Lung (tissue), 13 donors: ENCODE results near the gene CNOT11. TPM values are rescaled to one million over a fixed set of nuclear protein-coding genes. Genes with fewer than 3 reads are reported as not detected.
A peak's percentile ranks its signal among the peaks of the same experiment; 100 is the strongest.
"Not testable (repeated sequence)": the region's sequence is repeated elsewhere in the genome, so short reads cannot be mapped to it uniquely, and the experiment has no call there.

ENCODE experiments used
- ATAC-seq: fragments of 200-7000 bp; cut with Tn5 transposase; one replicate; pipeline ENCODE4 v1.9.1; 2020; ENCODE audit warnings: moderate number of reproducible peaks; ENCODE audit not compliant: insufficient read depth, low FRiP score
- DNase-seq, 3 donors: peaks; one replicate each; pipeline ENCODE4 v3.0.0-alpha.2; 2013 to 2017
- H3K27ac ChIP-seq, 2 donors: one replicate each; pipeline ENCODE4 v1.5.1; 2013; ENCODE audit warnings: mild to moderate bottlenecking in 2 of 2, moderate library complexity in 2 of 2, control low read depth in 1 of 2, inconsistent platforms in 1 of 2, low read depth in 1 of 2, low read length in 1 of 2
- H3K27me3 ChIP-seq, 3 donors: one replicate each; pipeline ENCODE4 v1.5.1; 2013; ENCODE audit warnings: low read length in 2 of 3; ENCODE audit not compliant: control insufficient read depth in 3 of 3, insufficient read depth in 3 of 3
- H3K36me3 ChIP-seq, 4 donors: one replicate each; pipeline ENCODE4 v1.5.1; 2013; ENCODE audit warnings: low read length in 4 of 4, mild to moderate bottlenecking in 1 of 4, moderate library complexity in 1 of 4; ENCODE audit not compliant: control insufficient read depth in 4 of 4, insufficient read depth in 4 of 4
- H3K4me1 ChIP-seq, 5 donors: one replicate each; pipeline ENCODE4 v1.5.1; 2013; ENCODE audit warnings: low read length in 5 of 5, mild to moderate bottlenecking in 2 of 5, moderate library complexity in 1 of 5; ENCODE audit not compliant: control insufficient read depth in 5 of 5, insufficient read depth in 5 of 5
- H3K4me3 ChIP-seq: one replicate; pipeline ENCODE4 v1.5.1; 2013; ENCODE audit warnings: mild to moderate bottlenecking, control low read depth, moderate library complexity
- H3K9ac ChIP-seq, 2 donors: one replicate each; pipeline ENCODE4 v1.5.1; 2013; ENCODE audit warnings: low read length in 2 of 2, control low read depth in 1 of 2; ENCODE audit not compliant: insufficient read depth in 1 of 2
- H3K9me3 ChIP-seq, 4 donors: one replicate each; pipeline ENCODE4 v1.5.1; 2013; ENCODE audit warnings: low read length in 3 of 4, mild to moderate bottlenecking in 1 of 4, moderate library complexity in 1 of 4; ENCODE audit not compliant: control insufficient read depth in 4 of 4, insufficient read depth in 3 of 4
- WGBS, 2 donors: extraction: QIAGEN DNeasy Blood & Tissue Kit; methylation state at CpG; one replicate each; pipeline ENCODE4 v1.1.7; 2013; 5-methylcytosine and 5-hydroxymethylcytosine counted together
- polyA plus RNA-seq, 2 donors: library from polyadenylated mRNA; stranded (reverse); fragments of 200-250 nt; gene quantifications; one replicate each; pipeline ENCODE4 v1.2.1, GENCODE V29; 2013
- small RNA-seq: library from RNA; depleted of rRNA; stranded (forward); fragments of <200 nt; gene quantifications from one replicate; pipeline ENCODE3, GENCODE V24; 2014; ENCODE audit warnings: low replicate concordance
- total RNA-seq, 2 donors: library from RNA; depleted of rRNA in 1 of 2; stranded (reverse); fragments of >200 nt in 1 of 2; gene quantifications; one replicate each; pipeline ENCODE4 v1.2.1, GENCODE V29; 2014 to 2021
- TF ChIP-seq, protein P1 (sequence below): IDR thresholded peaks from 2 replicates; pipeline ENCODE4 v1.5.1; 2012; ENCODE audit warnings: mild to moderate bottlenecking; ENCODE audit errors: control extremely low read depth, extremely low read depth
- donor health status: control.
- donor health status: control.
- donor health status: Bipolar disorder and iron deficiency.
- donor health status: healthy.
- donor health status: DM: yes; HTN: yes; CAD: no.

Gene CNOT11
- total and polyA plus RNA-seq, 4 donors = 16.4 to 32.5 (median 23.7) TPM

DNA sequence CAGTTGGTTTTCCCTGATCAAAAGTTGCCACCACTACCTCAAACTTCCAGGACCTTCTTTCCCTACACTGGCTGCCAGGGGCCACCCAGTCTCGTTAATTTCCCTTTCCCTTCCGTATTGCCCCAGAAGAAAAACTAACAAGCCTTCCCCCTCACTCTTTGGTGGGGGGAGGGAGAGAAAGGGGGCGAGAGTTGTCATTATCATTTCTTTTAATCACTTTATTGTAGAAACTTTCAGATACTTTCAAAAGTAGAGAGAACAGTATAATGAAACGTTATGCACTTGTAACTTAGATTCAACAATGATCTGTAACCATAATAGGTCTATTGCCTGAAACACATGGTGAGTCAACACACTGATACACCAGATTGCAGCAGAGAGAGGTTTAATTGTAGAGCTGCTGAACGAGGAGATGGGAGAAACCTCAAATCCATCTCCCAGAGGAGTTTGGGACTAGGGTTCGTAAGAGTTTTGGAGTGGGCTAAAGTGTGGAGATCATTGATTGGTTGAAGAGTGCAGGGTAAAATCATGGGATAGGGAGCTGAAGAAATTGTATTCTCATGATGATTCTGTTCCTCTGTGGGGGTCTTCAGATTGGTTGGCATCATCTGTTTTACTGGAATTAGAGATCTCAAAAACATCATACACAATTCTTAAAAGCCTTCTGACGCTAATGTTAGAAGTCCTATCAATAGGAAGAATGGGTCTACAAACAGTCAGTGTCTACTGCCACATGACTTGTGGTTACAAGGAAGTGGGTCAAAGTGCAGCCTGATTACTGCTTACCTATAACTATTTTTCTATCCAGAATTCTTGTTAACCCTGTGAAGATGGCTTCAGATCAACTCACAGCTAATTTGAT, 58.4 kb downstream of the CNOT11 start:
- DNase-seq (no peak), ATAC-seq (no peak)
- Histone ChIP-seq H3K4me1 (peaks cover 6 to 17% (median 10%) of the 10 kb centered on the region in 5 donors), H3K27me3 (no peaks in the 10 kb centered on the region), H3K4me3 (no peak overlapping the region), H3K9ac (no peak overlapping the region), H3K27ac (no peak overlapping the region), H3K36me3 (no peaks in the 10 kb centered on the region), H3K9me3 (no peaks in the 10 kb centered on the region)
- TF ChIP-seq, protein P1, sequence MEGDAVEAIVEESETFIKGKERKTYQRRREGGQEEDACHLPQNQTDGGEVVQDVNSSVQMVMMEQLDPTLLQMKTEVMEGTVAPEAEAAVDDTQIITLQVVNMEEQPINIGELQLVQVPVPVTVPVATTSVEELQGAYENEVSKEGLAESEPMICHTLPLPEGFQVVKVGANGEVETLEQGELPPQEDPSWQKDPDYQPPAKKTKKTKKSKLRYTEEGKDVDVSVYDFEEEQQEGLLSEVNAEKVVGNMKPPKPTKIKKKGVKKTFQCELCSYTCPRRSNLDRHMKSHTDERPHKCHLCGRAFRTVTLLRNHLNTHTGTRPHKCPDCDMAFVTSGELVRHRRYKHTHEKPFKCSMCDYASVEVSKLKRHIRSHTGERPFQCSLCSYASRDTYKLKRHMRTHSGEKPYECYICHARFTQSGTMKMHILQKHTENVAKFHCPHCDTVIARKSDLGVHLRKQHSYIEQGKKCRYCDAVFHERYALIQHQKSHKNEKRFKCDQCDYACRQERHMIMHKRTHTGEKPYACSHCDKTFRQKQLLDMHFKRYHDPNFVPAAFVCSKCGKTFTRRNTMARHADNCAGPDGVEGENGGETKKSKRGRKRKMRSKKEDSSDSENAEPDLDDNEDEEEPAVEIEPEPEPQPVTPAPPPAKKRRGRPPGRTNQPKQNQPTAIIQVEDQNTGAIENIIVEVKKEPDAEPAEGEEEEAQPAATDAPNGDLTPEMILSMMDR = no peak
- 69 to 74% methylated on average over 7 of the region's 7 CpGs for WGBS, 2 donors

DNA sequence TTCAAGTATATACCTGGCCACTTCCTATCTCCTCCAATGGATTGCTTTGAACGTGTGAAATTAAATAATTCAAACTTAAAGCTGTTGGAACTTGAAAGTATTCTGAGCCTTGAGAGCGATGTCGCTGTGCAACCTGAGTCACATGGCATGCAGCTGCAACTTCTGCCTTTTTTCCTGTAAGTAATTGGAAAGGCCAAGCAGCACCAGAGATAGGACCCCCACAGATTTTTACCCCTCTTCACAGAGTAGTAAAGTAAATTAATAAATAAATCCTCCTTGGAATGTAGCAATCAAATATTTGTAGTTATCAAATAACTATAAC, 59.0 kb downstream of the CNOT11 start:
- DNase-seq (no peak), ATAC-seq (no peak)
- 28 to 49% methylated on average over 3 of the region's 3 CpGs for WGBS, 2 donors
- H3K27me3 ChIP-seq = no peaks in the 10 kb centered on the region
- no peaks in the 10 kb centered on the region for H3K9me3 ChIP-seq
- H3K9ac ChIP-seq = no peak overlapping the region
- H3K36me3 ChIP-seq = no peaks in the 10 kb centered on the region
- no peak overlapping the region for H3K4me3 ChIP-seq
- TF ChIP-seq, protein P1 = no peak
- peaks cover 0 to 11% (median 6%) of the 10 kb centered on the region in 5 donors for H3K4me1 ChIP-seq
- no peak overlapping the region for H3K27ac ChIP-seq

DNA sequence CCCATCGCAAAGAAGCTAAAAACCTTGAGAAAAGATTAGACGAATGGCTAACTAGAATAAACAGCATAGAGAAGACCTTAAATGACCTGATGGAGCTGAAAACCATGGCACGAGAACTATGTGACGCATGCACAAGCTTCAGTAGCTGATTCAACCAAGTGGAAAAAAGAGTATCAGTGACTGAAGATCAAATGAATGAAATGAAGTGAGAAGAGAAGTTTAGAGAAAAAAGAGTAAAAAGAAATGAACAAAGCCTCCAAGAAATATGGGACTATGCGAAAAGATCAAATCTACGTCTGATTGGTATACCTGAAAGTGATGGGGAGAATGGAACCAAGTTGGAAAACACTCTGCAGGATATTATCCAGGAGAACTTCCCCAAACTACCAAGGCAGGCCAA, 63.9 kb downstream of the CNOT11 start:
- WGBS, 2 donors = 92 to 99% methylated on average over 5 to 6 of the region's 6 CpGs

More for the DNA sequence above, 63.9 kb downstream of the CNOT11 start:
- H3K4me1 ChIP-seq, H3K4me3 ChIP-seq, H3K9me3 ChIP-seq, H3K9ac ChIP-seq, DNase-seq, ATAC-seq, H3K27me3 ChIP-seq, H3K36me3 ChIP-seq, H3K27ac ChIP-seq: not testable (repeated sequence)

Small RNA genes within 50 kb of the gene (small RNA-seq; reads per million reads assigned to genes)
- gene MIR5696 = 0.13 reads per million
- 284 reads per million, percentile 99 among the genes with 10 or more reads in this experiment for gene SNORD89

Other genes starting within 250 kb of the CNOT11 start
- gene TBC1D8, start 101.5 kb upstream of the CNOT11 start, total RNA-seq = 10 to 100 TPM; 35.4 to 40.7 TPM
- gene TBC1D8, start 101.5 kb upstream of the CNOT11 start, polyA plus RNA-seq = 10 to 100 TPM; 15.8 to 24.1 TPM
- 100 to 1,000 TPM in 1 of 2 donors, 10 to 100 TPM in 1; 92.2 to 106 TPM for gene RNF149, start 55.8 kb downstream of the CNOT11 start, total RNA-seq
- gene RNF149, start 55.8 kb downstream of the CNOT11 start, polyA plus RNA-seq = 10 to 100 TPM; 46.7 to 94.5 TPM
- gene CREG2, start 134.6 kb downstream of the CNOT11 start, total RNA-seq = under 1 TPM in 1 of 2 donors, not detected in 1; 0.67 TPM
- gene CREG2, start 134.6 kb downstream of the CNOT11 start, polyA plus RNA-seq = under 1 TPM; 0.06 to 0.08 TPM
- gene RFX8, start 222.2 kb downstream of the CNOT11 start, total RNA-seq = under 1 TPM; 0.58 to 0.88 TPM
- under 1 TPM; 0.11 to 0.14 TPM for gene RFX8, start 222.2 kb downstream of the CNOT11 start, polyA plus RNA-seq